Body of pancreas (tissue), 4 donors: ENCODE data around the gene RHBDL1. TPM values are rescaled to one million over a fixed set of nuclear protein-coding genes. Genes with fewer than 3 reads are reported as not detected.

Experiments used
- ATAC-seq: fragments of 150-250 bp; one replicate; pipeline ENCODE4 v1.9.1; 2016
- DNase-seq, 4 donors: peaks; one replicate each; pipeline ENCODE4 v3.0.0-alpha.2; 2019
- H3K27ac ChIP-seq, 4 donors: fragments of 200-600 bp; sonication (generic); 1 replicate in 3 of 4; 2 replicates in 1 of 4; pipeline versions ENCODE4 v1.5.1 to v1.6.1; 2016 to 2019; ENCODE audit warnings: mild to moderate bottlenecking in 1 of 4, mixed read lengths in 1 of 4, moderate library complexity in 1 of 4
- H3K27me3 ChIP-seq, 2 donors: fragments of 200-600 bp; sonication (generic); one replicate each; pipeline ENCODE4 v1.6.0; 2016; ENCODE audit warnings: mild to moderate bottlenecking in 1 of 2
- H3K36me3 ChIP-seq, 2 donors: fragments of 200-600 bp; sonication (generic); replicated peaks in 1 of 2; 2 replicates each; pipeline ENCODE4 v1.5.1; 2016; ENCODE audit warnings: low read depth in 2 of 2; ENCODE audit not compliant: insufficient read depth in 1 of 2
- H3K4me1 ChIP-seq: fragments of 200-600 bp; sonication (generic); one replicate; pipeline ENCODE4 v1.6.0; 2016
- H3K4me3 ChIP-seq, 2 donors: fragments of 200-600 bp; sonication (generic); 1 replicate in 1 of 2; 2 replicates in 1 of 2; pipeline ENCODE4 v1.5.1; 2016 to 2019
- H3K9me3 ChIP-seq, 3 donors: fragments of 200-600 bp; sonication (generic); 1 replicate in 2 of 3; 2 replicates in 1 of 3; pipeline ENCODE4 v1.5.1; 2016
- CTCF ChIP-seq, 7 experiments: fragments of 450-650 bp in 4 of 7; fragments of 200-600 bp in 3 of 7; sonication (generic) in 3 of 7; IDR thresholded peaks; one replicate each; pipeline ENCODE4 v1.5.1; 2016 to 2019; ENCODE audit warnings: antibody characterized with exemption in 7 of 7
- POLR2A ChIP-seq, 3 donors: fragments of 450-650 bp; IDR thresholded peaks; one replicate each; pipeline ENCODE4 v1.6.1; 2016; ENCODE audit warnings: antibody characterized with exemption in 3 of 3, mild to moderate bottlenecking in 2 of 3
- WGBS, 2 donors: methylation state at CpG; one replicate each; pipeline ENCODE4 v1.1.5; 2017; 5-methylcytosine and 5-hydroxymethylcytosine counted together
- intact Hi-C: fragments of 100-400 bp; cut with DNase I; formaldehyde crosslinking; loops from one replicate; pipeline ENCODE4 v1.15.1; 2023
- total RNA-seq, 2 donors: library from RNA; depleted of rRNA; stranded (reverse); fragments of >200 nt; gene quantifications; one replicate each; pipeline ENCODE4 v1.1.0, GENCODE V29; 2016

RHBDL1 gene
- total RNA-seq, 2 donors from 2014 or later = 1.8 to 4.3 TPM

- H3K36me3 ChIP-seq = no peaks in the 10 kb centered on the region
- H3K4me3 ChIP-seq = no peak overlapping the region
- peaks cover 53% of the 10 kb centered on the region for H3K4me1 ChIP-seq
- H3K27me3 ChIP-seq = peaks cover 0 to 7% of the 10 kb centered on the region in 2 donors
- intact Hi-C loops = no loop called here
- DNase-seq (no peak), ATAC-seq (no peak)
- WGBS, 2 donors = 54% methylated on average over 23 of the region's 29 CpGs; no CpG with 5 or more reads in 1 of the 2 donors
- H3K9me3 ChIP-seq = no peaks in the 10 kb centered on the region
- no peak overlapping the region for H3K27ac ChIP-seq
- TF ChIP-seq CTCF (IDR thresholded peaks at IDR 0.05) = no peak
- no peak for TF ChIP-seq POLR2A (IDR thresholded peaks at IDR 0.05)
Observed at GRCh38 chr16:724188-725040, 48.9 kb downstream of the RHBDL1 start.

DNA sequence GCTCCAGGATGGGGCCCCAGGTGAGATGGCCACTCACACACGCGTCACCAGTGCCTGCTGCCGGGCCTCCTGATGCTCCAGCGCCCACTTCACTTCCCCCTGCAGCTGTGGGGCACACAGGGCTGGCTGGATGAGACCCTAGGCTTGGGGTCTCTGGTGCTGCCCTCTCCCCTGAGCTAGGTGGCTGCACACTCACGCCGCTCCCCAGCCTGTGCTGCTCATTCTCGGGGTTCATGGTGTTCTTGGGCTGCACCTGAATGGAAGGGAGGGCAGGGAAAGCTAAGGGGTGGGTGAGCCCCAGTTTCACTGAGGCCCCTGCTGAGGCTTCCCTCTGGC, 49.5 kb downstream of the RHBDL1 start:
- ATAC-seq (no peak), DNase-seq (no peak)
- H3K27me3 ChIP-seq = peaks cover 0 to 7% of the 10 kb centered on the region in 2 donors
- no peak overlapping the region for H3K4me3 ChIP-seq
- intact Hi-C loops = no loop called here
- WGBS, 2 donors = 49 to 60% methylated on average over 4 to 7 of the region's 7 CpGs
- H3K9me3 ChIP-seq = no peaks in the 10 kb centered on the region
- H3K27ac ChIP-seq = no peak overlapping the region
- H3K36me3 ChIP-seq = no peaks in the 10 kb centered on the region
- peaks cover 47% of the 10 kb centered on the region for H3K4me1 ChIP-seq
- no peak for TF ChIP-seq CTCF (IDR thresholded peaks at IDR 0.05)
- no peak for TF ChIP-seq POLR2A (IDR thresholded peaks at IDR 0.05)

DNA sequence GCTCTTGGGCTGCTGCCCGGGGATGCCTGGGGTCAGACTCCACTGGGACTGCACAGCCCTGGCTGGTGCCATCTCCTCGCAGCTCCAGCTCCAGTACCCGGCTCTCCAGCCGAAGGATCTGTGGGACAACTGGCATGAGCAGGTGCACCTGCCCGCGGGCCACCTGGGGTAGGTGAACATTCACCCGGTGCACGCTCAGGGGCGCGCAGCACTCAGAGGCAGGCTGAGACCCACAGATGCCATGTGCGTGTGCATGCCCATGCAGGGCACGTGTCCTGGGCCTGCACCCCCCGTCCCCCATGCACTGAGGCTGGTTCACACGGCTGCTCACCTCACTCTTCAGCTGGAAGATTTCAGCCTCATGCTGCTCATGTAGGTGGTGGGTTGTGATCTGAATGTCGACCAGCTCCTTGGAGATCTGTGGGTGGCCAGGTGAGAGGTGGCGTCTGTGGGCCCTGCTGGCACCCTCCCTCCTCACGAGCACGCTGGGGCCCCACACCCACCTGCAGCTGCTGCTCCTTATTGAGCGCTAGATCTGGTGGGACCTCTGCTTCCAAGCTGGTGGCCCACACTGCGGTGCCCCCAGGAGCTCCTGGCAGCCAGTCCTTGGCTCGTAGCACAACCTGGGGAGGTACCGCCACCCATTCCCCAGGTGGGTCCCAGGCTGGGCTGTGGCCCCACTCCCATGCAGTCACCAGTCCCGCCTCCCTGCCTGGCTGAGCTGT, 50.2 kb downstream of the RHBDL1 start:
- Histone ChIP-seq H3K4me1 (peaks cover 42% of the 10 kb centered on the region), H3K27ac (no peak overlapping the region), H3K36me3 (no peaks in the 10 kb centered on the region), H3K4me3 (no peak overlapping the region), H3K27me3 (peaks cover 0 to 7% of the 10 kb centered on the region in 2 donors), H3K9me3 (no peaks in the 10 kb centered on the region)
- WGBS, 2 donors = 27 to 57% methylated on average over 8 to 23 of the region's 23 CpGs
- DNase-seq (no peak), ATAC-seq (no peak)
- no peak for TF ChIP-seq POLR2A (IDR thresholded peaks at IDR 0.05)
- no peak for TF ChIP-seq CTCF (IDR thresholded peaks at IDR 0.05)
- intact Hi-C loops = no loop called here

GRCh38 chr16:726188-726437, 50.6 kb downstream of the RHBDL1 start:
- Histone ChIP-seq H3K27me3 (peaks cover 0 to 7% of the 10 kb centered on the region in 2 donors), H3K4me3 (no peak overlapping the region), H3K9me3 (no peaks in the 10 kb centered on the region), H3K36me3 (no peaks in the 10 kb centered on the region), H3K4me1 (peaks cover 42% of the 10 kb centered on the region), H3K27ac (no peak overlapping the region)
- 16% methylated on average over 9 of the region's 9 CpGs; no CpG with 5 or more reads in 1 of the 2 donors for WGBS, 2 donors
- TF ChIP-seq CTCF (IDR thresholded peaks at IDR 0.05) (no peak), POLR2A (IDR thresholded peaks at IDR 0.05) (no peak)
- ATAC-seq (no peak), DNase-seq (no peak)
- intact Hi-C loops = no loop called here
